ENCODE measurements around the gene CCSER1. TPM values are rescaled to one million over a fixed set of nuclear protein-coding genes. Genes with fewer than 3 reads are reported as not detected.
"Not testable (repeated sequence)": the region's sequence is repeated elsewhere in the genome, so short reads cannot be mapped to it uniquely, and the experiment has no call there.

Gene CCSER1
- total RNA-seq, 1 donor from 2014 or later, result 9.0 TPM

- DNase-seq (ENCODE audit: low spot score) (no peak), ATAC-seq (no peak)
- intact Hi-C loops (cut with DNase I), result no loop called here
Observed at GRCh38 chr4:91436556-91436955, 1309.4 kb downstream of the CCSER1 start.

GRCh38 chr4:91447168-91447567, 1320.0 kb downstream of the CCSER1 start:
- no peak for DNase-seq (ENCODE audit: low spot score)
- intact Hi-C loops (cut with DNase I), result no loop called here

GRCh38 chr4:91448668-91449330, 1321.6 kb downstream of the CCSER1 start:
- intact Hi-C loops (cut with DNase I), result no loop called here
- DNase-seq (ENCODE audit: low spot score) (no peak), ATAC-seq (no peak)

More at GRCh38 chr4:91447168-91447567, 1320.0 kb downstream of the CCSER1 start:
- ATAC-seq, result no peak

GRCh38 chr4:91454111-91454510, 1326.9 kb downstream of the CCSER1 start:
- no peak for ATAC-seq
- no peak for DNase-seq (ENCODE audit: low spot score)
- intact Hi-C loops (cut with DNase I), result no loop called here

- ATAC-seq; intact Hi-C loops (cut with DNase I); DNase-seq (ENCODE audit: low spot score): not testable (repeated sequence)
Observed at GRCh38 chr4:91462566-91462965, 1335.4 kb downstream of the CCSER1 start.

- no peak for ATAC-seq
- DNase-seq (ENCODE audit: low spot score), result no peak
- intact Hi-C loops (cut with DNase I), result no loop called here
Observed at GRCh38 chr4:91470671-91471070, 1343.5 kb downstream of the CCSER1 start.

- DNase-seq (ENCODE audit: low spot score), result no peak
- intact Hi-C loops (cut with DNase I), result no loop called here
- ATAC-seq, result no peak
Observed at GRCh38 chr4:91471280-91471679, 1344.1 kb downstream of the CCSER1 start.

GRCh38 chr4:91472046-91472445, 1344.9 kb downstream of the CCSER1 start:
- no peak for DNase-seq (ENCODE audit: low spot score)
- no peak for ATAC-seq
- intact Hi-C loops (cut with DNase I), result no loop called here

- no peak for ATAC-seq
- DNase-seq (ENCODE audit: low spot score), result no peak
- intact Hi-C loops (cut with DNase I), result no loop called here
Observed at GRCh38 chr4:91485415-91485814, 1358.2 kb downstream of the CCSER1 start.

- intact Hi-C loops (cut with DNase I), result no loop called here
- DNase-seq (ENCODE audit: low spot score) (no peak), ATAC-seq (no peak)
Observed at GRCh38 chr4:91488946-91489345, 1361.8 kb downstream of the CCSER1 start.

- ATAC-seq (no peak), DNase-seq (ENCODE audit: low spot score) (no peak)
- intact Hi-C loops (cut with DNase I), result no loop called here
Observed at GRCh38 chr4:91497892-91498291, 1370.7 kb downstream of the CCSER1 start.

- intact Hi-C loops (cut with DNase I), result no loop called here
- DNase-seq (ENCODE audit: low spot score) (no peak), ATAC-seq (no peak)
Observed at GRCh38 chr4:91502365-91502764, 1375.2 kb downstream of the CCSER1 start.

- ATAC-seq (no peak), DNase-seq (ENCODE audit: low spot score) (no peak)
- intact Hi-C loops (cut with DNase I), result no loop called here
Observed at GRCh38 chr4:91513326-91513725, 1386.1 kb downstream of the CCSER1 start.

GRCh38 chr4:91519155-91519554, 1392.0 kb downstream of the CCSER1 start:
- ATAC-seq (peak; percentile 30), DNase-seq (ENCODE audit: low spot score) (no peak)
- intact Hi-C loops (cut with DNase I), result no loop called here

- intact Hi-C loops (cut with DNase I), result no loop called here
- ATAC-seq (no peak), DNase-seq (ENCODE audit: low spot score) (no peak)
Observed at GRCh38 chr4:91525621-91526020, 1398.4 kb downstream of the CCSER1 start.

GRCh38 chr4:91527056-91527455, 1399.9 kb downstream of the CCSER1 start:
- intact Hi-C loops (cut with DNase I), result no loop called here
- ATAC-seq, result no peak
- no peak for DNase-seq (ENCODE audit: low spot score)

GRCh38 chr4:91567594-91567993, 1440.4 kb downstream of the CCSER1 start:
- ATAC-seq, result no peak
- intact Hi-C loops (cut with DNase I), result no loop called here
- DNase-seq (ENCODE audit: low spot score), result no peak

GRCh38 chr4:91577864-91578263, 1450.7 kb downstream of the CCSER1 start:
- no peak for ATAC-seq
- no peak for DNase-seq (ENCODE audit: low spot score)
- intact Hi-C loops (cut with DNase I), result no loop called here

GRCh38 chr4:91590260-91590659, 1463.1 kb downstream of the CCSER1 start:
- DNase-seq (ENCODE audit: low spot score) (no peak), ATAC-seq (no peak)
- intact Hi-C loops (cut with DNase I), result no loop called here

GRCh38 chr4:91592125-91592524, 1464.9 kb downstream of the CCSER1 start:
- intact Hi-C loops (cut with DNase I), result no loop called here
- no peak for ATAC-seq

GRCh38 chr4:91596718-91597117, 1469.5 kb downstream of the CCSER1 start:
- intact Hi-C loops (cut with DNase I), result loop anchor here (2.0 kb wide), 1 partner anchor 46 kb away; no protein-coding TSS in a partner anchor
- ATAC-seq (no peak), DNase-seq (ENCODE audit: low spot score) (no peak)

More at GRCh38 chr4:91592125-91592524, 1464.9 kb downstream of the CCSER1 start:
- no peak for DNase-seq (ENCODE audit: low spot score)
